ENCODE measurements around the gene ABLIM2.

GRCh38 chr4:7947927-7948326, 210.7 kb downstream of the ABLIM2 start:
- TF ChIP-seq CREM (IDR thresholded peaks at IDR 0.05): no peak
- no peak for TF ChIP-seq CREM (CRISPR knock-in tag; IDR thresholded peaks at IDR 0.05)
- TF ChIP-seq MAFK (conservative IDR thresholded peaks at IDR 0.05 in 1 of 2, IDR thresholded peaks at IDR 0.05 in 1 of 2; ENCODE audit: low read length in 2 of 2): no peak
- no peak for TF ChIP-seq ZNF569 (CRISPR knock-in tag; IDR thresholded peaks at IDR 0.05; ENCODE audit: borderline replicate concordance)
- TF ChIP-seq WIZ (CRISPR knock-in tag; IDR thresholded peaks at IDR 0.05): no peak
- TF ChIP-seq NFIC (IDR thresholded peaks at IDR 0.05; ENCODE audit: low read length): no peak
- TF ChIP-seq HES4 (CRISPR knock-in tag; IDR thresholded peaks at IDR 0.05; ENCODE audit: borderline replicate concordance): no peak
- no peak for TF ChIP-seq POLR2A (IDR thresholded peaks at IDR 0.05; ENCODE audit: insufficient read depth in 1 of 2, low read depth in 2 of 2, low read length in 2 of 2)
- no peak for TF ChIP-seq EP300 (IDR thresholded peaks at IDR 0.05; ENCODE audit: low read depth in 2 of 2, low read length in 2 of 2)
- no peak for TF ChIP-seq EP300 (CRISPR knock-in tag; IDR thresholded peaks at IDR 0.05; ENCODE audit: borderline replicate concordance)
- no peak for TF ChIP-seq ZHX1 (CRISPR knock-in tag; IDR thresholded peaks at IDR 0.05; ENCODE audit: low read depth)
- TF ChIP-seq SP1 (IDR thresholded peaks at IDR 0.05): no peak
- no peak for TF ChIP-seq SP1 (CRISPR knock-in tag; IDR thresholded peaks at IDR 0.05)

Measured in HepG2 (cell line).